GM23338 (cell line): Measurements from ENCODE around the gene CHMP4A. TPM values are rescaled to one million over a fixed set of nuclear protein-coding genes. Genes with fewer than 3 reads are reported as not detected.

Experiments used
- ATAC-seq: fragments of 200-7000 bp; cut with Tn5 transposase; 3 replicates; pipeline ENCODE4 v1.9.1; 2020
- DNase-seq: peaks from one replicate; pipeline ENCODE4 v3.0.0-alpha.2; 2015; ENCODE audit warnings: low spot score
- H2AFZ ChIP-seq: fragments of 200-600 bp; sonication (generic); 2 replicates; pipeline ENCODE4 v1.8.0; 2016; ENCODE audit warnings: antibody characterized with exemption, mild to moderate bottlenecking, moderate library complexity
- H3F3A ChIP-seq: fragments of 200-600 bp; sonication (generic); replicated peaks from 2 replicates; pipeline ENCODE4 v1.8.0; 2017; ENCODE audit warnings: antibody characterized with exemption, mixed run types, low read depth
- H3K27ac ChIP-seq: fragments of 200-600 bp; sonication (generic); 2 replicates; pipeline ENCODE4 v1.6.1; 2016; ENCODE audit warnings: low read depth
- H3K27me3 ChIP-seq: fragments of 200-600 bp; sonication (generic); 2 replicates; pipeline ENCODE4 v1.8.0; 2016; ENCODE audit warnings: mild to moderate bottlenecking, mixed run types, moderate library complexity; ENCODE audit not compliant: insufficient read depth
- H3K36me3 ChIP-seq: fragments of 200-600 bp; sonication (generic); 2 replicates; pipeline ENCODE4 v1.8.0; 2016; ENCODE audit warnings: mild to moderate bottlenecking; ENCODE audit not compliant: insufficient read depth
- H3K4me1 ChIP-seq: fragments of 200-600 bp; sonication (generic); 2 replicates; pipeline ENCODE4 v1.8.0; 2016; ENCODE audit warnings: mild to moderate bottlenecking, moderate library complexity; ENCODE audit not compliant: insufficient read depth
- H3K4me2 ChIP-seq: fragments of 200-600 bp; sonication (generic); 2 replicates; pipeline ENCODE4 v1.7.1; 2017; ENCODE audit warnings: mixed run types
- H3K4me3 ChIP-seq: fragments of 200-600 bp; sonication (generic); 2 replicates; pipeline ENCODE4 v1.6.1; 2016; ENCODE audit warnings: mixed run types
- H3K79me2 ChIP-seq: fragments of 200-600 bp; sonication (generic); replicated peaks from 2 replicates; pipeline ENCODE4 v1.8.0; 2017; ENCODE audit warnings: mild to moderate bottlenecking; ENCODE audit not compliant: insufficient read depth
- H3K9me2 ChIP-seq: fragments of 200-600 bp; sonication (generic); 2 replicates; pipeline ENCODE4 v1.8.0; 2017; ENCODE audit not compliant: insufficient read depth
- H4K20me1 ChIP-seq: fragments of 200-600 bp; sonication (generic); replicated peaks from 2 replicates; pipeline ENCODE4 v1.8.0; 2017; ENCODE audit warnings: mild to moderate bottlenecking; ENCODE audit not compliant: insufficient read depth
- H3K27ac Mint-ChIP-seq: 2 replicates; pipeline ENCODE4 v1.8.0; 2020; ENCODE audit warnings: inconsistent platforms, mild to moderate bottlenecking, moderate library complexity, mixed read lengths
- H3K27me3 Mint-ChIP-seq: 3 replicates; pipeline ENCODE4 v1.8.0; 2022; ENCODE audit warnings: low read depth, mild to moderate bottlenecking, moderate library complexity, mixed read lengths, inconsistent platforms; ENCODE audit not compliant: insufficient read depth, poor library complexity
- H3K36me3 Mint-ChIP-seq: 3 replicates; pipeline ENCODE4 v1.8.0; 2021; ENCODE audit warnings: low read depth, mild to moderate bottlenecking, inconsistent platforms, moderate library complexity, mixed read lengths
- H3K4me1 Mint-ChIP-seq: 3 replicates; pipeline ENCODE4 v1.8.0; 2020; ENCODE audit warnings: mild to moderate bottlenecking, inconsistent platforms, mixed read lengths
- H3K4me3 Mint-ChIP-seq: 3 replicates; pipeline ENCODE4 v1.8.0; 2021; ENCODE audit warnings: moderate library complexity, mild to moderate bottlenecking, inconsistent platforms, mixed read lengths
- H3K9me3 Mint-ChIP-seq: 3 replicates; pipeline ENCODE4 v1.8.0; 2020; ENCODE audit warnings: moderate library complexity, mild to moderate bottlenecking, inconsistent platforms, mixed read lengths
- CREB1 ChIP-seq: fragments of 250-450 bp; sonication (Bioruptor Pico); IDR thresholded peaks from 2 replicates; pipeline ENCODE4 v1.5.0; 2020; ENCODE audit warnings: low read depth, mild to moderate bottlenecking, moderate library complexity
- CTCF ChIP-seq, 2 experiments: fragments of 200-600 bp in 1 of 2; sonication (generic) in 1 of 2; conservative IDR thresholded peaks; 2 replicates each; pipeline versions ENCODE4 v1.5.1 to v1.6.1; 2016 to 2017; ENCODE audit warnings: antibody characterized with exemption in 2 of 2, low read depth in 2 of 2, mild to moderate bottlenecking in 2 of 2, moderate library complexity in 1 of 2
- ETS1 ChIP-seq: IDR thresholded peaks from 2 replicates; pipeline ENCODE4 v1.6.1; 2016; ENCODE audit warnings: antibody characterized with exemption
- EZH2 ChIP-seq: fragments of 200-600 bp; sonication (generic); IDR thresholded peaks from one replicate; pipeline ENCODE4 v1.8.0; 2017; ENCODE audit warnings: antibody characterized with exemption, mild to moderate bottlenecking, low read depth; ENCODE audit not compliant: unreplicated experiment
- EZH2phosphoT487 ChIP-seq: fragments of 200-600 bp; sonication (generic); IDR thresholded peaks from one replicate; pipeline ENCODE4 v1.8.1; 2018; ENCODE audit warnings: antibody characterized with exemption; ENCODE audit not compliant: unreplicated experiment
- JUNB ChIP-seq: IDR thresholded peaks from one replicate; pipeline ENCODE4 v1.6.1; 2016; ENCODE audit warnings: antibody characterized with exemption; ENCODE audit not compliant: unreplicated experiment
- POLR2AphosphoS5 ChIP-seq: IDR thresholded peaks from 2 replicates; pipeline ENCODE4 v1.6.1; 2016; ENCODE audit warnings: antibody characterized with exemption, low read depth
- REST ChIP-seq: IDR thresholded peaks from one replicate; pipeline ENCODE4 v1.6.1; 2018; ENCODE audit warnings: antibody characterized with exemption; ENCODE audit not compliant: unreplicated experiment
- ZNF114 ChIP-seq: fragments of 250-450 bp; sonication (Bioruptor Pico); IDR thresholded peaks from 2 replicates; pipeline ENCODE4 v1.5.0; 2020; ENCODE audit warnings: mild to moderate bottlenecking, moderate library complexity
- ZNF331 ChIP-seq: fragments of 250-450 bp; sonication (Bioruptor Pico); IDR thresholded peaks from 2 replicates; pipeline ENCODE4 v1.5.0; 2020; ENCODE audit warnings: low read depth, mild to moderate bottlenecking, moderate library complexity
- ZNF462 ChIP-seq: fragments of 250-450 bp; sonication (Bioruptor Pico); IDR thresholded peaks from 2 replicates; pipeline ENCODE4 v1.5.0; 2020; ENCODE audit warnings: mild to moderate bottlenecking, moderate library complexity
- polyA plus RNA-seq: library from polyadenylated mRNA; unstranded; fragments of >200 nt; fragmentation: Nextera tagmentation; extraction: Ambion mirVana; gene quantifications from 2 replicates; pipeline ENCODE4 v1.2.1, GENCODE V29; 2016
- total RNA-seq: library from RNA; depleted of rRNA; stranded (reverse); fragments of >200 nt; shearing (Covaris generic); gene quantifications from 2 replicates; pipeline ENCODE4 v1.2.3, GENCODE V29; 2014

The CHMP4A gene
- total and polyA plus RNA-seq, 2 experiments from 2014 or later: 19.3 to 36.9 TPM

- ATAC-seq (peak; percentile 77), DNase-seq (peak; percentile 94)
- H2AFZ ChIP-seq: peak within 1 kb of the TSS; percentile 89
- Mint-ChIP-seq H3K36me3 (peaks cover 34% of the 10 kb centered on the region), H3K4me3 (peak within 1 kb of the TSS; percentile 93), H3K27me3 (peaks cover 19% of the 10 kb centered on the region), H3K4me1 (peaks cover 19% of the 10 kb centered on the region), H3K9me3 (peaks cover 3% of the 10 kb centered on the region; the same call in 2 of the 3 replicates), H3K27ac (peak within 1 kb of the TSS; percentile 92)
- H3K27me3 ChIP-seq: no peaks in the 10 kb centered on the region
- no peaks in the 10 kb centered on the region for H3K9me2 ChIP-seq
- H3K4me1 ChIP-seq: peaks cover 16% of the 10 kb centered on the region
- H3K4me3 ChIP-seq: peak within 1 kb of the TSS; percentile 93
- H3K79me2 ChIP-seq: peaks cover 16% of the 10 kb centered on the region
- peak within 1 kb of the TSS; percentile 95 for H3K27ac ChIP-seq
- peaks cover 11% of the 10 kb centered on the region for H4K20me1 ChIP-seq
- peaks cover 29% of the 10 kb centered on the region for H3F3A ChIP-seq
- no peaks in the 10 kb centered on the region for H3K36me3 ChIP-seq
- H3K4me2 ChIP-seq: peak within 1 kb of the TSS; percentile 98
- TF ChIP-seq ZNF114 (CRISPR knock-in tag) (no peak), REST (no peak), JUNB (no peak), EZH2phosphoT487 (no peak), ZNF462 (CRISPR knock-in tag) (no peak), CREB1 (peak; percentile 96), EZH2 (no peak), POLR2AphosphoS5 (peak; percentile 84), CTCF (conservative IDR thresholded peaks at IDR 0.05; ENCODE audit: low read depth in 2 of 2) (peak; percentile 60 to 85), ETS1 (0 out of 2 replicates have a peak, but pooled peaks have one; percentile 22), ZNF331 (CRISPR knock-in tag) (no peak)
Observed at GRCh38 chr14:24215495-24216344, 2.4 kb upstream of the CHMP4A start, which contains the start of gene MDP1. Gene MDP1 (minus strand): TSS chr14:24216066. CDS start chr14:24215955, 111 bp downstream.
